HG03064 (cell line): ENCODE results near the gene SPTLC3.

Experiments
- ATAC-seq: cut with Tn5 transposase; IDR thresholded peaks from one replicate; pipeline ENCODE4 v1.9.1; 2021; ENCODE audit warnings: low read depth; ENCODE audit not compliant: unreplicated experiment

Gene SPTLC3

DNA sequence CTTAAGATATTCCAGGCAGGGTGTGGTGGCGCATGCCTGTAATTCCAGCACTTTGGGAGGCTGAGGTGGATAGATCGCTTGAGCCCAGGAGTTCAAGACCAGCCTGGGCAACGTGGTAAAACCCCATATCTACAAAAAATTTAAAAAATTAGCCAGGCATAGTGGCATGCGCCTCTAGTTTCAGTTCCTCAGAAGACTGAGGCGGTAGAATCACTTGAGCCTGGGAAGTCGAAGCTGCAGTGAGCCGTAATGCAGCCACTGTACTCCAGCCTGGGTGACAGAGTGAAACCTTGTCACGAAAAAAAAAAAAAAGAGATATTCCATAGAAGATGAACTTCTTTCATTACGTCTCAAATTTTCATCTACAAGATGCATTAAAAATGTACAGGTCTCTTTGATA, 165.6 kb downstream of the SPTLC3 start:
- ATAC-seq: no peak

DNA sequence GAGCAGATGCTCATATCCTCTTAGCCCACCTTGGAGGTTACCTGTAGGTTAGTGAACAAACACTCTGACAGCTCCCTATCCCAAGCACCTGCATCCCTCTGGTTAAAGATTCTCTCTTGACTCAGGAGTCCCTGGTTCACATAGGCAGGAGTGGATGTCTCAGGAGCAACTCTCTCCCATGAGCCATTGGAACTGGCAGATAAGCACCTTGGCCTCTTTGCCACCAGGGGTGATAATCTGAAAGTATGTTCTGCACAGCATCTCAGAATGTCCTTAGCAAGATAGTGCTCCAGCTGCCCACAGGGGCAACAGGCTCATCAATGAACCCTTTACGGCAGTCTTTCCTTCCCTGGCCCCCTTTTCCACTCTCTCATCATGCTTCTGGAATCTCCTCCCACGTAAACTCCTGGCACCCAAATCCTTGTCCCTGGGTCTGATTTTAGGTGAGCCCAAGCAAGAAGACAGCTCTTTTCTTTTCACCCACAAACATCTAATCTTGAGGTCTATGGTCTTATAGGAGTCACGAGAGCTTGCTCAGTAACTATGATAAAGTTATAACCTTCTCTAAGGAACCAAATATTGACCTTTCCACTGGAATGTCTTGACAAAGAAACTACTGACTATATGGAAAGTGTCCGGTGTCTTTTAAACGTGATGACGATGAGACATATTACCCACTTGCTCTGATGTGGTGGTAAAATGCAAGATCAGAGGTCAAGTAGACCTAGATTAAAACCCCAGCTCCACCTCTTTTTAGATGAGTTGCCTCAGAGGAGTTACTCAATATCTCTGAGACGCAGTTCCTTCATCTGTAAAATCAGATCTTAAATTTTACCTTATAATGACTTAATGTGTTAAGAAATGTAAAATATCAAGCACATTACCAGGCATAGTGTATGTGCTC, 172.5 kb downstream of the SPTLC3 start:
- ATAC-seq: no peak

DNA sequence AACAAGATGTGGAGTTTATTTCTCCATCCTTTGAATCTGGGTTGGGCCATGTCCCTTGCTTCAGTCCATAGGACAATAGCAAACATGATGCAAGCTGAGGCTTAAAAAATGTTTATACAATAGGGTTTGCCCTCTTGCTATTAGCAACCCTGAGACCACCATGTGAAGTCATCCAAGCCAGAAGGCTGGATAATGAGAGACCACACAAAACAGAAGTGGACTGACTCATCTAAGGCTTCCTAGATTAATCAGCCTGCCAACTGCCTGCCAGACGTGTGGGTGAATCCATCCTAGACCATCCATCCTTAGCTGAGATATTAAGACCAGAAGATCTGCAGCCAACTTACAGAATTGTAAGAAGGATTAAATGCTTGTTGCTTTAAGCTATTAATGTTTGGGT, 174.2 kb downstream of the SPTLC3 start:
- no peak for ATAC-seq

DNA sequence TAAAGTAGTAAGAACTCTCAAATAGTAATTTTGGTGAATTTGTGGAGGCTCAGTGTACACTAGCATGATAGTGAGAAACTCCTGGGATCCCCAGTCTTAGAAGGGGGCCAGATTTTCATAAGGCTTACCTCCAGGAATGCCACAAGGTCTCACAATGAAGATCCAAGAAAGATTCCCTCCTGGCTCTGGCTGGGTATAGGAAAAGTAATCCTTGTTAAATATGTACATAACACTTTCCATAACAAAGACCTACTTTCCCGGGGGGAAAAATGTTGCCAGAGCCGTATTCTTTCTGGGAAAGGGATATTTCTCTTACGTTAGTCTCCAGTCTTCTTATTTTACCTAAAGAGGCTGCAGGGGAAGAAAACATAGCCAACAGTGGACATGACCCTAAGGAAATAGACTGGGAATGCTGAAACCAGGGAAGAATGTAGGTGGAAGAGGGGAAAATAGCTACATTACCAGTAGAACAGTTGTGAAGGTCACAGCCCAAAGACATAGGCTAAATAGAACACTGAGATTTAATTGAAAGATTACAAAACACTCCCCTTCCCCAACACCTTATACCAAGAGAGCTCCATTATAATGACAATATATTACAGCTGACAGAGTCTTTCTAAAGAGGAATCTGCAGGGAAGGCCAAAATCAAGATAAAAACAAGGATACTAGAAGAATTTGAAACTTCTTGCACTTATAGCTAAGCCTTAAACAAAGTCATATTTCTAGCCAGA, 177.4 kb downstream of the SPTLC3 start:
- no peak for ATAC-seq

DNA sequence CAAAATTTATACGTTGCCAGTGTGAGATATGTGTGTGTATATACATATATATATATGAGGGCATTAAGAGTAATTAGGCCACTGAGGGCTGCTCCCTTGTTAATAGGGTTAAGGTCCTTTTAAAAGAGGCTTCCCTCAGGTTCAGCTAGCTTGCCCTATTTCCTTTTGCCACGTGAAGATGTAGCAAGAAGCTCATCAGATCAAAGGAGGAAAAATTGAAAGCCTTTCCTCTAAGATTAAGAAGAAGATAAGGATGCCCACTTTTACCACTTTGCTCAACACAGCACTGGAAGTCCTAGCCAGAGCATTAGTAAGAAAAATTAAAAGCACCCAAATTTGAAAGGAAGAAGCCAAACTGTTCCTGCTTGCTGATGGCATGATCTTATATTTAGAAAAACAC, 179.1 kb downstream of the SPTLC3 start:
- no peak for ATAC-seq

DNA sequence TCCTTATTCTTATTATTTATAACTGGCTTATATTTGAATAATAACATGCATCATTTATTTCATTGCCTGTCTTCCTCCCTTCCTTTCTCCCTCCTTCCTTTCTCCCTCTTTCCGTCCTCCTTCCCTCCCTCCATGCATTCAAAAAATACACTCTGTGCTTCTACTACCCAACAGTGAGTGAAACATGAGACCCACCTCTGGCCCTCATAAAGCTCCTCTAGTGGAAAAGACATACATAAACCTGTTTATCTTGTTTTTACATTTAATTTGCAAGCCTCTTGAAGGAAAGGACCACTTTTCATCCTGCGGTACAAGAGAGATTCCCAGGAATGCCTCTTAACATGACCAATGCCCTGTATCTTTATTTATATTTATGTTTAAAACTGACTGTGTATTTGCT, 190.5 kb downstream of the SPTLC3 start:
- ATAC-seq: no peak

DNA sequence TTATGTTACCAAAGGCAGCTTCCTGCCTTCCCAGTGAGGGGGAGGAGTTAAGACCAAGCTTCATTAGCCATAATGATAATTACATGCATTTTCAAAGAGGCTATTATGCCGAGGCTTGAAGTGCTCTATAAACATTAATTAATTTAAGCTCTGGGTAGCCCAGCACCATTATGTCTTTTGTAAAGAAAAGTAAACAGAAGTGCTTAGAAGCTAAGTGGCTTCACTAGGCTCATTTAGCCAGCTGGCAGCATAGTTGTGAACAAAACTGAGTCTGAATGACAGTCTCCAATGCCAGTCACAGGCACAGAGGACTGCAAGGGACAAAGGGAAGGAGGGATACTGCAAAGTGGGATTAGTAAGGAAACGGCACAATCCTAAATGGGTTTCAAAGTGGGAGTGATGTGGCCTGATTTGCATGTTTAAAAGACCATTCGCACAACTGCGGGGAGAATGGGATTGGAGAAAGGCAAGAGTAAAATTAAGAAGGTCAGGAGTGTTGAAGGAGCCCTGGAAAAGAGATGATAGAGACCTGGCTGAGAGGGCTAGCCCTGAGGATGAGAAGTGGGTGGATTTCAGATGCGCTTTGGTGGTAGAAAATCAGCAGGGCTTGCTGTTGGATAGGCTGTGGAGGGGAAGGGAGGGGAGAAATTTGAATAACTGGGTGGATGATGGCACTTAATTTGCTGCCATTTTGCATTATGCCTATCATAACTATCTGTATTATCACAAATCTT, 192.2 kb downstream of the SPTLC3 start:
- ATAC-seq: no peak

DNA sequence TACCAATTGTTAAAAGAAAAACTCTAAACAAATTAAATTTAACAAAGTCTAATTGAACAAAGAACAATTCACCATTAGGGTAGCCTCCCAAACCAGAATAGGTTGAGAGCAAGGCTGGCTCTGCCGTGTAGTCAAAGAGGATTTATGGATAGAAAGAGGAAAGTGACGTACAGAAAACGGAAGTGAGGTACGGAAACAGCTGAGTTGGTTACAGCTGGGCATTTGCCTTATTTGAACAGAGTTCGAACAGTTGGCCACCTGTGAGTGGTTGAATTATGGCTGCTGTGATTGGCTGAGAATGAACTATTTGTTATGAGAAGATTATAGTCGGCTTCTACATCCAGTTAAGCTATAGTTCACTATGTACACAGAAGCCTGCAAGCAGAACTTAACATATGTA, 193.8 kb downstream of the SPTLC3 start:
- no peak for ATAC-seq

DNA sequence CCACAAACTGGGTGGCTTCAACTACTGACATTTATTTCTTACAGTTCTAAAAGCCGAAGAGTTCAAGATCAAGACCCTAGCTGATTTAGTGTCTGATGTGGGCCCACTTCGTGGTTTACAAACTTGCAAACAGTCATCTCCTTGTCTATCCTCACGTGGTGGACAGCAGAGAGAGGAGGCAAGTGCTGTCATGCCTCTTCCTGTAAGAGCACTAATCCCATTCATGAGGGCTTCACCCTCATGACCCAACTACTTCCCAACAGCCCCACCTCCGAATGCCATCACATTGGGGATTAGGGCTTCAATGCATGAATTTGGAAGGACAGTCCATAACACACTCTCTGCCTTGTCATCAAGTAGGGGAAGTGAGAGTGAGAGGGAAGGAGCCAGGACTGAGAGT, 196.7 kb downstream of the SPTLC3 start:
- no peak for ATAC-seq

DNA sequence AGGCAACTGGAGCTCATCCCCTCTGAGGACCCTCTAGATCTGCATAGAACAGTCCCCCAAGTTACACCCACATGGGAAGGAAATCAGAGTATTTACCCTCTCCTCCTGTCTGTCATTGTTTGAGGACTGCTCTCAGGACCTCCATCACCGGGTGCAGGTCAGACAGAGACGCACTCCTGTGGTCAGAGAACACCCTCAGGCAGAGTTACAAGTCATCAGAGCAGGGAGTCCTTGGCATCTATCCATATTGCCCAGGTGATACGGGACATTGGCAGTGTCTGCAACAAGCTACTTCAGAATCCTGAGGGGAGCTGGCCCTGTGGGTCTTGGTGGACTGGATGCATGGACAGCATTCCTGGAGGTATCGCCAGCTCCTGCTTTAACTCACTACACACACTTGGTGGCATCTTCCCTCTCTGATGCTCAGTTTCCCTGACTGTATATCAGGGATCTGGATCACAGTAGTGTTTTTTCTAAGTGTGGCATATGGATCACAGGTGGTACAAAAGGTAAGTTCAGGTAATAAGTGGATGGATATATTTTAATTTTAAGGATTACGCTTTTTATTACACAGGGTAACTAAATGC, 197.2 kb downstream of the SPTLC3 start:
- no peak for ATAC-seq

DNA sequence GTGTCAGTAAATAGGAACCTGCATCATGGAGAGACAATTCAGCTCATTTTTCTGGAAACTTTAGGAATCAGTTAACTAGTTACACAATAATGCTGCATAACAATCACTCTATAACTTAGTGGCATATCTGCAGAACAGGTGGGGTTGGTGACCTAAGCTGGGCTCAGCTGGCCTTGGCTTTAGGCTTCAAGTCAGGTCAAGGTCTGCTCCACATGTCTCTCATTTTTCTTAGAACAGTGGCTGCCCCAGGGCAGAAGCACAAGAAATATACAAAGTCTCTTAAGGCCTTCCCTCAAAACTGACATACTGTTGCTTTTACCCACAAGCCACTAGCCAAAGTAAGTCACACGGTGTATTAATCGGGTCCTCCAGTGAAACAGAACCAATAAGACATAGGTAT, 198.2 kb downstream of the SPTLC3 start:
- no peak for ATAC-seq

DNA sequence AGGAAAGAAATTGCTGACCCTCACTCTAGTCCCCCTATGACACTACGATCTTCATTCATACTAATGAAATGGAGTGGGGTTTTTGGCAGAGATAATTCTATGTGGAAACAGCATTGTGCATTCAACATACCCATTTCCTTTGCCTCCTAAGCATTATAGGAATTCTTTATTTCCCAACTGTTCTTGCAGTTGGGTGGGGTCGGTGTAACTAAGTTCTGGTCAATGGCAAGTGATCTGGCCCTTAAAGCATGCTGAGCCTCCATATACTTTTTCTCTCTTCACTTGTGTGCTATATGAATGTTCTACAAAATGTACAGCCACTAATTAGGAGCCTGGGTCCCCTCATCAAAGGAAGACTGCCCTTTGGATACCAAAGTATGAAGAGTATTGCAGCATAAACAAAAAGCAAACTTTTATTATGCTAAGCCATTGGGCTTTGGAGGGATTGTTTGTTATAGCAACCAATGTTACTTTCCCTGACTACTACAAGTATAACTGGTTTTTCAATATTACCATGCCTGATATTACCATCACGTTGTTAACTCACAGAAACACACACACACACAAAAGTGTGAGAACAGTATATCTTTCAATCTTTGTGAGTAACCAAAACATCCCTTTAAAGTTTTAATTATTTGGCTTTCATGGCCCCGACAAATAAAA, 203.3 kb downstream of the SPTLC3 start:
- no peak for ATAC-seq

DNA sequence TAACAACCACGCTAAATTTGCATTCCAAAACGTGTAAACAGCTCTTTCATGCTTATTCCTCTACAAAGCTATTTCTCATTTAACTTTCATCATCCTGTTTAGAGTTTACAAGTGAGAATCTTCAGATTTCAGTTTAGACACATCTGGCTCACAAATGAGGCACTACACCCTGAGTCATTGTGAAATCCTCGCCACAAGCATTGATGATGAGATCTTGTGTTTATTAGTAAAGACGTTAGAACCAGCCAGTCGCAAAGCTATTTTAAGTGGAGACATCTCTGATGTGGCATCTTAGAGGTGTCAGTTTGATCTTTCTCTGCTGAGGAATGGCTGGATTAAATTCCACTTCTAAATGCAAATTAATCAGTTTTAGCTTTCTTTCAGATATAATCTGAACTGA, 204.0 kb downstream of the SPTLC3 start:
- ATAC-seq: no peak

DNA sequence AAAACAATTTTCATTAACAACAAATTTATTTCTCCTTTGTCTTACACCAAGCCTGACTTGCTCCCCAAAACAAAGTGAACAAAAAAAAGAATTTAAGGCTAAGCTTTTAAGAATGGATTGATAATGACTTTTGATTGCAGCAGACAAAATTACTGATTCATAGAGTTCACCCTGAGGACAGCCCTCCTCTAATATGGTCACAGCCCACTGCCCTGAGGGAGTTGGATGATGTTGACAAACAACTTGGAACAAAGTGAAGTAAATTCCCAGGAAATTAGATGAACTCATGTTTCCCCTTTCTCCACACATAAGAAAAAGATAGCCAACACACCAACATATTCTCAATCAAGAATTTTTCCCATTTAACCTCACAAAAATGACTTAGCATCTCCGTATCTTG, 204.6 kb downstream of the SPTLC3 start:
- ATAC-seq: no peak

DNA sequence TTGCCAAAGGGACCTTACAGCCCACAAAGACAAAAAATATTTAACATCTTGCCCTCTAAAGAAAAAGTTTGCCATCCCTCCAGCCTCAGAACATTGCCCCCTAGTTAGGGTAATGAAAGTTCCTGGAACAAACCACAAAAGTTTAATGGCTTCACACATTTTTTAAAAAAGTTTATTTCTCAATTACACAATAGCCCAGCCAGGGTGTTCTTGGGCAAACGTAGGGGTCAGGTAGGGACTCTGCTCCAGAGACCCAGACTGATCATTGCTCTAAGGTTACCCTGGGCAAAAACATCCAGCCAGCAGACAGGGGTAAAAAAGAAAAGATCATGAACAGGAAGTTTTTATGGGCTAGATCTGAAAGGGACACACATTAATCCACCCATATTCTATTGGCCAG, 207.8 kb downstream of the SPTLC3 start:
- no peak for ATAC-seq
